KOPT-K1 (cell line): Measurements from ENCODE around the gene SEMA3A.
"Not testable (repeated sequence)": the region's sequence is repeated elsewhere in the genome, so short reads cannot be mapped to it uniquely, and the experiment has no call there.

Experiments
- H3K27ac ChIP-seq: fragments of 200-600 bp; sonication (generic); 2 replicates; pipeline ENCODE4 v1.5.1; 2016; ENCODE audit warnings: antibody characterized with exemption, mild to moderate bottlenecking, low read depth, low read length; ENCODE audit not compliant: poor library complexity, severe bottlenecking
- H3K36me3 ChIP-seq: fragments of 200-600 bp; sonication (generic); 2 replicates; pipeline ENCODE4 v1.5.1; 2017; ENCODE audit warnings: antibody characterized with exemption, mild to moderate bottlenecking, low read length, moderate library complexity; ENCODE audit not compliant: insufficient read depth
- H3K9me3 ChIP-seq: fragments of 200-600 bp; sonication (generic); 2 replicates; pipeline ENCODE4 v1.5.1; 2017; ENCODE audit warnings: antibody characterized with exemption, low read length, mild to moderate bottlenecking; ENCODE audit not compliant: insufficient read depth, poor library complexity, severe bottlenecking

SEMA3A gene

GRCh38 chr7:84194484-84195271 is at the start of gene SEMA3A:
TSS of gene SEMA3A (minus strand) at chr7:84194789. CDS start at chr7:84194586, 203 bp downstream.
- no peaks in the 10 kb centered on the region for H3K36me3 ChIP-seq
- no peak within 1 kb of the TSS for H3K27ac ChIP-seq
- H3K9me3 ChIP-seq = no peaks in the 10 kb centered on the region

- H3K9me3 ChIP-seq, H3K27ac ChIP-seq, H3K36me3 ChIP-seq: not testable (repeated sequence)
Measured at GRCh38 chr7:84243037-84243436, 48.4 kb upstream of the SEMA3A start.

- H3K27ac ChIP-seq = no peak overlapping the region
- H3K36me3 ChIP-seq = no peaks in the 10 kb centered on the region
- H3K9me3 ChIP-seq = no peaks in the 10 kb centered on the region
Measured at GRCh38 chr7:84238596-84238995, 44.0 kb upstream of the SEMA3A start.

DNA sequence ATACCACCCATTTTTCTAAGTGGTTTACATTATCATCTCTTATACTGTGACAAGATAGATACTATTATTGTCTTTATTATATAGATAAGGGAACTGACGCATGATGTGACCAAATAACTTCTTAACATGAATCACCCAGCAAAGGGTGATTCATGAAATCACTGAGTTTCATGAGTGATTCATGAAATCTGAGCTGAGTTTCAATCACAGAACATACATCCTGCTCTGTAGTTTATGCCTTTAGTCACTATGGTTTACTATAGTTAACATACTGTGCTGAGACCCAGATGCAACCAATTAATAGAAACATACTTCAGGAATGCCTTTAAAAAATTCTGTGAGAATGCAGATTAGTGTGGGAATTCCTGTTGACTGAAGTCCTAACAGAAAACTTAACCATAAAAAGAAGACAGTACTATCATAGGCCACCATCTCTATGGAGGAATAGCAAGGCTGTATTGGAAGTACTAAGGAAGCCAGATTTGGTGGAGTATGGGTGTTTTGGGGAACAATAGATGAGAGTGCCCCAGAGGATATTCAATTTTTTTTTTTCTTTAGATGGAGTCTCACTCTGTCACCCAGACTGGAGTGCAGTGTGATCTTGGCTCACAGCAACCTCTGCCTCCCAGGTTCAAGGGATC is 43.1 kb upstream of the SEMA3A start:
- Histone ChIP-seq H3K36me3 (no peaks in the 10 kb centered on the region), H3K27ac (no peak overlapping the region), H3K9me3 (no peaks in the 10 kb centered on the region)

GRCh38 chr7:84236398-84236797 is 41.8 kb upstream of the SEMA3A start:
- Histone ChIP-seq H3K27ac (no peak overlapping the region), H3K36me3 (no peaks in the 10 kb centered on the region)

DNA sequence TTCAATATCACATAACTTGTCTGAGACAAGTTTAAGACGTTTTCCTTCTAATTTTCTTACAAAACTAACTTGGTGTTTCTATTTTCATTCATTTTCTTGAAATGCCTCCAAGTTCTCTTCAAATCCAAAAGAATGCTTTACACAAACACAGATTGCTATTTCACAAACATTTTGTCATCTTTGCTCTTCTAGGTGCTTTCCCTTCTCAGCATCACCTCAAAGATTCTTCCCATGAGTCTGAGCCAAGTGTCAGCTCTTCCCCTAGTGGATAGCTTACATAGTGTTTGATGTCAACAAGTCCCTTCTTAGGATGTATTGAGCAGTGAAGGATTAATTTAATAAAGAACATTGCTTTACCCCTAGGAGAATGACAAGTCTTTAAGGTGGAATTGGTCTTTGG is 38.1 kb upstream of the SEMA3A start:
- no peaks in the 10 kb centered on the region for H3K9me3 ChIP-seq
- H3K27ac ChIP-seq = no peak overlapping the region
- H3K36me3 ChIP-seq = no peaks in the 10 kb centered on the region

More at GRCh38 chr7:84236398-84236797, 41.8 kb upstream of the SEMA3A start:
- H3K9me3 ChIP-seq = no peaks in the 10 kb centered on the region

- no peak overlapping the region for H3K27ac ChIP-seq
- no peaks in the 10 kb centered on the region for H3K36me3 ChIP-seq
- H3K9me3 ChIP-seq = no peaks in the 10 kb centered on the region
Measured at GRCh38 chr7:84231157-84231556, 36.6 kb upstream of the SEMA3A start.

- Histone ChIP-seq H3K27ac (no peak overlapping the region), H3K9me3 (no peaks in the 10 kb centered on the region), H3K36me3 (no peaks in the 10 kb centered on the region)
Measured at GRCh38 chr7:84230491-84230890, 35.9 kb upstream of the SEMA3A start.

GRCh38 chr7:84228526-84228925 is 33.9 kb upstream of the SEMA3A start:
- no peaks in the 10 kb centered on the region for H3K36me3 ChIP-seq
- no peaks in the 10 kb centered on the region for H3K9me3 ChIP-seq
- H3K27ac ChIP-seq = no peak overlapping the region

GRCh38 chr7:84226759-84227158 is 32.2 kb upstream of the SEMA3A start:
- H3K27ac ChIP-seq = no peak overlapping the region
- no peaks in the 10 kb centered on the region for H3K9me3 ChIP-seq
- H3K36me3 ChIP-seq = no peaks in the 10 kb centered on the region

DNA sequence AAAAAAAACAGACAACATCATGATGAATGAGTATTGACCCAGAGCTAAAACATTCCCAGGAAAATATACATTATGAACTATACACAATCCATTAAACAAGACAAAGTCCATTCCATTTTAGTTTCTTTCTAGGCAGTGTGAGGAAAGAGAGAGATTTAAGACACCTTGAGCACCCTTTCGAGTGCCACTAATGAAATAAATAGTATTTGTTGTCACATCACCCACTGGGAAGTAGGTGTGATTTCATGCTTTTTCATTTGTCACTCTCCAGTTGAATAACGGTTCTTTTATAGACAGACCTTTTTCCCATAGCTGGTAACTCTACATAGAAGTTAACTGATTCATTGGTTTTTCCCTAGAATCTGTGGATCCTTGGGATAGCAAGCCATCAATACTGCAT is 29.9 kb upstream of the SEMA3A start:
- Histone ChIP-seq H3K9me3 (no peaks in the 10 kb centered on the region), H3K36me3 (no peaks in the 10 kb centered on the region), H3K27ac (no peak overlapping the region)

GRCh38 chr7:84219310-84219709 is 24.7 kb upstream of the SEMA3A start:
- Histone ChIP-seq H3K27ac (no peak overlapping the region), H3K9me3 (no peaks in the 10 kb centered on the region)

GRCh38 chr7:84218681-84219080 is 24.1 kb upstream of the SEMA3A start:
- Histone ChIP-seq H3K27ac (no peak overlapping the region), H3K36me3 (no peaks in the 10 kb centered on the region), H3K9me3 (no peaks in the 10 kb centered on the region)

More at GRCh38 chr7:84219310-84219709, 24.7 kb upstream of the SEMA3A start:
- no peaks in the 10 kb centered on the region for H3K36me3 ChIP-seq

DNA sequence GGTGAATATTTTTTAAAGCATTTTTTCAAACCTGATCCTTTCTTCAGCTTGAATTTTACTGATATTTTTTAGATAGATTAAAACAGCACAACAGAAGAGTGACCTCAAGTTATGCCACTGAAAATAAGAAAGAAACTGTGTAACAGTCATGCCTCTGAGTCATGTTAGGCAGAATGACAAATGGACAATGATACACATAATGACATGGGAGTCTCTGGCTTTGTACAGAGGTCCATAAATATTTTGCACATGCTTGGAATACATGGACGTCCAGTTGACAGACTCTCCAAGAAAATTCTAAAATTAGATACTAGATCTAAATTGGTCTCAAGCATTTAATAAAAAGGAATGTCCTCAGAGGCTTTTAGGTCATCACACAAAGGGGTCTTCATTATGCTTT is 21.9 kb upstream of the SEMA3A start:
- Histone ChIP-seq H3K9me3 (no peaks in the 10 kb centered on the region), H3K36me3 (no peaks in the 10 kb centered on the region), H3K27ac (no peak overlapping the region)

DNA sequence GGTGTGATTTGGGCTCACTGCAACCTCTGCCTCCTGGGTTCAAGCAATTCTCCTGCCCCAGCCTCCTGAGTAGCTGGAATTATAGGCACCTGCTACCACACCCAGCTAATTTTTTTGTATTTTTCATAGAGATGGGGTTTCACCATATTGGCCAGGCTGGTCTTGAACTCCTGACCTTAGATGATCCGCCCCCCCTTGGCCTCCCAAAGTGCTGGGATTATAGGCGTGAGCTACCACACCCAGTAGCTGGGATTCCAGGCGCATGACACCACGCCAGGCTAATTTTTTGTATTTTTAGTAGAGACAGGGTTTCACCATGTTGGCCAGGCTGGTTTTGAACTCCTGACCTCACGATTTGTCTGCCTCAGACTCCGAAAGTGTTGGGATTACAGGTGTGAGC is 20.2 kb upstream of the SEMA3A start:
- H3K9me3 ChIP-seq, H3K27ac ChIP-seq, H3K36me3 ChIP-seq: not testable (repeated sequence)

GRCh38 chr7:84210301-84210700 is 15.7 kb upstream of the SEMA3A start:
- Histone ChIP-seq H3K27ac (no peak overlapping the region), H3K36me3 (no peaks in the 10 kb centered on the region), H3K9me3 (no peaks in the 10 kb centered on the region)
